Kidney (tissue), 14 donors: Measurements from ENCODE around the gene CCSAP. TPM values are rescaled to one million over a fixed set of nuclear protein-coding genes. Genes with fewer than 3 reads are reported as not detected.

ENCODE experiments used
- DNase-seq, 5 donors: peaks; one replicate each; pipeline ENCODE4 v3.0.0-alpha.2; 2013 to 2020
- FAIRE-seq: peaks from 2 replicates; lab custom pipeline; 2012; peaks lifted over from hg19 to GRCh38; lab: Jason Lieb, UNC
- H3K27ac ChIP-seq, 2 donors: one replicate each; pipeline ENCODE4 v1.7.0; 2013; ENCODE audit warnings: low read depth in 2 of 2, low read length in 2 of 2, inconsistent platforms in 1 of 2
- H3K27me3 ChIP-seq: one replicate; pipeline ENCODE4 v1.7.1; 2013; ENCODE audit warnings: low read length, inconsistent platforms; ENCODE audit not compliant: control insufficient read depth, insufficient read depth
- H3K36me3 ChIP-seq, 3 donors: one replicate each; pipeline versions ENCODE4 v1.7.0 to v1.7.1; 2013; ENCODE audit warnings: low read length in 3 of 3, control low read depth in 1 of 3, inconsistent platforms in 1 of 3; ENCODE audit not compliant: insufficient read depth in 3 of 3, control insufficient read depth in 2 of 3
- H3K4me1 ChIP-seq, 3 donors: one replicate each; pipeline versions ENCODE4 v1.7.0 to v1.7.1; 2013; ENCODE audit warnings: low read length in 3 of 3, inconsistent platforms in 1 of 3, low read depth in 1 of 3; ENCODE audit not compliant: control insufficient read depth in 2 of 3, insufficient read depth in 2 of 3
- H3K4me3 ChIP-seq, 3 donors: one replicate each; pipeline versions ENCODE4 v1.7.0 to v1.8.1; 2013; ENCODE audit warnings: low read length in 3 of 3, control low read depth in 1 of 3, inconsistent platforms in 1 of 3
- H3K9ac ChIP-seq, 3 donors: one replicate each; pipeline versions ENCODE4 v1.7.0 to v1.7.1; 2013; ENCODE audit warnings: low read length in 3 of 3, control low read depth in 1 of 3, inconsistent platforms in 1 of 3
- H3K9me3 ChIP-seq, 3 donors: one replicate each; pipeline versions ENCODE4 v1.7.0 to v1.7.1; 2013; ENCODE audit warnings: low read length in 3 of 3, control low read depth in 1 of 3, inconsistent platforms in 1 of 3; ENCODE audit not compliant: control insufficient read depth in 2 of 3, insufficient read depth in 1 of 3
- CTCF ChIP-seq: IDR thresholded peaks from 3 replicates; pipeline ENCODE4 v1.5.1; 2012; ENCODE audit warnings: mild to moderate bottlenecking, moderate library complexity, borderline replicate concordance; ENCODE audit not compliant: insufficient read depth; ENCODE audit errors: extremely low read depth
- intact Hi-C: fragments of 100-400 bp; cut with DNase I; formaldehyde crosslinking; loops from one replicate; pipeline ENCODE4 v1.11.1; 2022
- polyA plus RNA-seq: library from polyadenylated mRNA; stranded (reverse); fragments of 350-450 nt; fragmentation: Illumina TruSeq; extraction: RNeasy Lipid Tissue Mini Kit (QIAGEN cat#74804); gene quantifications from one replicate; pipeline ENCODE4 v1.2.3, GENCODE V29; 2014; ENCODE audit warnings: low read depth, low replicate concordance; ENCODE audit not compliant: insufficient read depth
- total RNA-seq: library from RNA; stranded (reverse); fragmentation: NEBNext Ultra II Directional; extraction: Animal tissue kit (Norgen Biotek cat#: 25700); gene quantifications from one replicate; pipeline ENCODE4 v1.2.1, GENCODE V29; 2021
- donor health status: control.
- donor health status: control.
- donor health status: control.
- donor health status: control.
- donor health status: control.
- donor health status: DM: yes; HTN: yes; CAD: no.
- donor health status: Normal renal cell carcinoma (clear cell type).

The CCSAP gene
- total and polyA plus RNA-seq, 2 donors from 2014 or later = 0.84 to 3.1 TPM

GRCh38 chr1:229344139-229344538, 1.3 kb upstream of the CCSAP start:
- Histone ChIP-seq H3K27ac (no peak overlapping the region), H3K4me1 (peaks cover 0 to 6% (median 0%) of the 10 kb centered on the region in 3 donors), H3K36me3 (no peaks in the 10 kb centered on the region), H3K9me3 (no peaks in the 10 kb centered on the region), H3K4me3 (no peak overlapping the region), H3K27me3 (no peaks in the 10 kb centered on the region), H3K9ac (no peak overlapping the region)
- FAIRE-seq (no peak), DNase-seq (peak in 1 of 5 donors; percentile 46)
- intact Hi-C loops = no loop called here
- no peak for TF ChIP-seq CTCF

GRCh38 chr1:229341774-229342655, 832 bp downstream of the CCSAP start:
- no peaks in the 10 kb centered on the region for H3K9me3 ChIP-seq
- no peak for FAIRE-seq
- DNase-seq = peak; percentile 87 to 95 (median 92)
- peak overlapping the region in 1 of 2 donors; percentile 71 for H3K27ac ChIP-seq
- TF ChIP-seq CTCF = no peak
- H3K27me3 ChIP-seq = no peaks in the 10 kb centered on the region
- intact Hi-C loops = no loop called here
- H3K4me1 ChIP-seq = peaks cover 0 to 6% (median 0%) of the 10 kb centered on the region in 3 donors
- H3K9ac ChIP-seq = peak overlapping the region; percentile 24 to 41 (median 31)
- peak overlapping the region; percentile 55 to 67 (median 65) for H3K4me3 ChIP-seq
- H3K36me3 ChIP-seq = no peaks in the 10 kb centered on the region

GRCh38 chr1:229340496-229340895, 2.4 kb downstream of the CCSAP start:
- no peak overlapping the region for H3K9ac ChIP-seq
- no peaks in the 10 kb centered on the region for H3K9me3 ChIP-seq
- no peaks in the 10 kb centered on the region for H3K36me3 ChIP-seq
- no peak for DNase-seq
- no peaks in the 10 kb centered on the region for H3K27me3 ChIP-seq
- no peak overlapping the region for H3K4me3 ChIP-seq
- H3K27ac ChIP-seq = no peak overlapping the region
- no peak for FAIRE-seq
- TF ChIP-seq CTCF = no peak
- intact Hi-C loops = no loop called here
- peaks cover 0 to 6% (median 0%) of the 10 kb centered on the region in 3 donors for H3K4me1 ChIP-seq
